ENCODE measurements around the gene ADGRB2.

DNA sequence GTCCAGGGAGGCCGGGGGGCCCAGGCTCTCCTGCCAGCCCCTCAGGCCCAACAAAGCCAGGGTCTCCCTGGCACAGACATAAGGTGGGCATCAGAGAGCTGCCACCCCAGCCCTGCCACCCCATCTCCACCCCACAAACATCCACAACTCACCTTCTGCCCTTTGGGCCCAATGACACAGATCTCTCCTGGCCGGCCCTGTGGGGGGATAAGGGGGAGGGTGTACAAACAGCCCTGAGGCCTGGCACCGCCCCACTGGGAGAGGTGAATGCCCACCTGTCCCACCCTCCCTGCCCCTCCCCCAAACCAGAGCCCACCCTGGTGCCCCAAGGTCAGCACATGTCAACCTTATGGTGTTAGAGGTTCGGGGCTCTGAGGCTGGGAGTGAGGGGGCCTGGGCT is 72.7 kb downstream of the ADGRB2 start:
- no peak for TF ChIP-seq POLR2A (IDR thresholded peaks at IDR 0.05)
- TF ChIP-seq, protein P1, sequence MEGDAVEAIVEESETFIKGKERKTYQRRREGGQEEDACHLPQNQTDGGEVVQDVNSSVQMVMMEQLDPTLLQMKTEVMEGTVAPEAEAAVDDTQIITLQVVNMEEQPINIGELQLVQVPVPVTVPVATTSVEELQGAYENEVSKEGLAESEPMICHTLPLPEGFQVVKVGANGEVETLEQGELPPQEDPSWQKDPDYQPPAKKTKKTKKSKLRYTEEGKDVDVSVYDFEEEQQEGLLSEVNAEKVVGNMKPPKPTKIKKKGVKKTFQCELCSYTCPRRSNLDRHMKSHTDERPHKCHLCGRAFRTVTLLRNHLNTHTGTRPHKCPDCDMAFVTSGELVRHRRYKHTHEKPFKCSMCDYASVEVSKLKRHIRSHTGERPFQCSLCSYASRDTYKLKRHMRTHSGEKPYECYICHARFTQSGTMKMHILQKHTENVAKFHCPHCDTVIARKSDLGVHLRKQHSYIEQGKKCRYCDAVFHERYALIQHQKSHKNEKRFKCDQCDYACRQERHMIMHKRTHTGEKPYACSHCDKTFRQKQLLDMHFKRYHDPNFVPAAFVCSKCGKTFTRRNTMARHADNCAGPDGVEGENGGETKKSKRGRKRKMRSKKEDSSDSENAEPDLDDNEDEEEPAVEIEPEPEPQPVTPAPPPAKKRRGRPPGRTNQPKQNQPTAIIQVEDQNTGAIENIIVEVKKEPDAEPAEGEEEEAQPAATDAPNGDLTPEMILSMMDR (IDR thresholded peaks at IDR 0.05 in 4 of 5, conservative IDR thresholded peaks at IDR 0.05 in 1 of 5) = no peak

Measured in gastrocnemius medialis (tissue), 4 donors.